Spleen (tissue), 11 donors: Measurements from ENCODE around the gene SUSD6. TPM values are rescaled to one million over a fixed set of nuclear protein-coding genes. Genes with fewer than 3 reads are reported as not detected.

ENCODE experiments used
- DNase-seq: peaks from one replicate; pipeline ENCODE4 v3.0.0-alpha.2; 2020
- H3K27ac ChIP-seq, 8 donors: fragments of 200-600 bp; sonication (generic) in 7 of 8; 1 replicate in 4 of 8; 2 replicates in 4 of 8; pipeline versions ENCODE4 v1.5.0 to v1.8.0; 2016 to 2021; ENCODE audit warnings: inconsistent platforms in 4 of 8, mild to moderate bottlenecking in 4 of 8, moderate library complexity in 1 of 8
- H3K27me3 ChIP-seq, 7 donors: fragments of 200-600 bp; sonication (generic) in 6 of 7; replicated peaks in 1 of 7; 1 replicate in 4 of 7; 2 replicates in 3 of 7; pipeline versions ENCODE4 v1.5.0 to v1.8.0; 2016 to 2021; ENCODE audit warnings: inconsistent platforms in 3 of 7, mild to moderate bottlenecking in 1 of 7
- H3K36me3 ChIP-seq, 6 donors: fragments of 200-600 bp; sonication (generic) in 5 of 6; 1 replicate in 4 of 6; 2 replicates in 2 of 6; pipeline versions ENCODE4 v1.5.0 to v1.8.0; 2016 to 2021; ENCODE audit warnings: inconsistent platforms in 2 of 6
- H3K4me1 ChIP-seq, 6 donors: fragments of 200-600 bp; sonication (generic) in 5 of 6; 1 replicate in 3 of 6; 2 replicates in 3 of 6; pipeline versions ENCODE4 v1.5.0 to v1.8.0; 2016 to 2021; ENCODE audit warnings: inconsistent platforms in 3 of 6
- H3K4me3 ChIP-seq, 8 donors: fragments of 200-600 bp; sonication (generic) in 7 of 8; 1 replicate in 4 of 8; 2 replicates in 4 of 8; pipeline versions ENCODE4 v1.5.0 to v1.8.0; 2016 to 2021; ENCODE audit warnings: inconsistent platforms in 4 of 8, mild to moderate bottlenecking in 4 of 8, moderate library complexity in 2 of 8
- H3K9me3 ChIP-seq, 8 donors: fragments of 200-600 bp; sonication (generic) in 7 of 8; 1 replicate in 4 of 8; 2 replicates in 4 of 8; pipeline versions ENCODE4 v1.5.0 to v1.8.0; 2016 to 2021; ENCODE audit warnings: inconsistent platforms in 4 of 8
- POLR2A ChIP-seq, 3 donors: fragments of 450-650 bp; IDR thresholded peaks; one replicate each; pipeline ENCODE4 v1.5.1; 2017; ENCODE audit warnings: antibody characterized with exemption in 3 of 3, mild to moderate bottlenecking in 1 of 3
- POLR2AphosphoS5 ChIP-seq, 3 donors: sonication (generic); formaldehyde crosslinking; IDR thresholded peaks; one replicate each; pipeline ENCODE4 v1.5.1; 2017; ENCODE audit warnings: antibody characterized with exemption in 3 of 3
- WGBS, 5 donors: extraction: QIAGEN DNeasy Blood & Tissue Kit in 3 of 5; methylation state at CpG; one replicate each; pipeline versions ENCODE4 v1.1.5 to v1.1.7; 2013 to 2018; 5-methylcytosine and 5-hydroxymethylcytosine counted together
- intact Hi-C: fragments of 100-400 bp; cut with DNase I; formaldehyde crosslinking; loops from one replicate; pipeline ENCODE4 v1.15.0; 2023; ENCODE audit warnings: low total_unique reads
- polyA plus RNA-seq, 3 donors: library from polyadenylated mRNA; stranded (reverse); fragments of 200-250 nt; gene quantifications; one replicate each; pipeline ENCODE4 v1.2.1, GENCODE V29; 2013
- total RNA-seq, 7 donors: library from RNA; depleted of rRNA in 3 of 7; stranded (reverse); fragments of >200 nt in 3 of 7; fragmentation: NEBNext Ultra II Directional in 4 of 7; extraction: Animal tissue kit (Norgen Biotek cat#: 25700) in 4 of 7; gene quantifications; one replicate each; pipeline versions ENCODE4 v1.1.0 to v1.2.1, GENCODE V29; 2016 to 2021
- TF ChIP-seq, protein P1 (sequence below), 11 experiments: fragments of 200-600 bp in 7 of 11; fragments of 450-650 bp in 4 of 11; sonication (generic) in 4 of 11; IDR thresholded peaks in 8 of 11; conservative IDR thresholded peaks in 3 of 11; 1 replicate in 7 of 11; 2 replicates in 4 of 11; pipeline versions ENCODE4 v1.4.0 to v1.8.0; 2016 to 2021; ENCODE audit warnings: antibody characterized with exemption in 11 of 11, inconsistent platforms in 4 of 11, mild to moderate bottlenecking in 1 of 11
- donor health status: healthy with polysubstance abuse.
- donor health status: DM: no; HTN: no; CAD: no; lungs with moderate emphysema.
- donor health status: DM: no; HTN: no; CAD: no.
- donor health status: Bipolar disorder and iron deficiency.
- donor health status: healthy.
- donor health status: DM: no; HTN: no; CAD: no.
- donor health status: DM: yes; HTN: yes; CAD: no.

The SUSD6 gene
- total and polyA plus RNA-seq, 10 donors, result 10.7 to 120 (median 86.4) TPM

DNA sequence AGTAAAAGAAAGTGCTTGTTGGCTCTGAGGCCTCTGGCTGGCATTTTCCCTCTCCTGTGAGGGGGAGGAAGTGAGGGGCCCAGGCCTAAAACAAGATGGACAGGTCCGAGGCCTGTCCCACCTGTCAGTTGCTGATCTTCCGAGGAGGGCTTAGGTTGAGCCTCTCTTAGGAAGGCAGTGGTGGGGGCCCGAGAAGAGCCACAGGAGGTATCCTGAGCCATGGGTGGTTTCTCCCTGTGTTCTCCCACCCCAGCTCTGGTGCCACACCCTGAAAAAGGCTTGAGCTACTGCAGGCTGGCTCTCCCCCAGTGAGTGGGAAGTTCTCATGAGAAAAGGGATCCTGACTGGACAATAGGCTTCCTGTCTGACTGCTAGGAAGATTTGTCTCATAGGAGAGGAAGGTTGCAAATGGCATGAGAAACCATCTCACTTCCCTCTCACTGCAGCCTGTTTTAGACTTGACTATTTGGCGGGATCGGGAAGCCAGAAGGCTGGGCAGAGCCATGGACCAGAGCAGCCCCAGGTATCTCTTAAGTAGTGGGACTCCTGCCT is 83.4 kb downstream of the SUSD6 start:
- intact Hi-C loops, result no loop called here
- 34 to 64% (median 40%) methylated on average over 5 of the region's 5 CpGs for whole genome bisulfite sequencing, 5 donors
- no peak for TF ChIP-seq POLR2A (IDR thresholded peaks at IDR 0.05)
- TF ChIP-seq, protein P1, sequence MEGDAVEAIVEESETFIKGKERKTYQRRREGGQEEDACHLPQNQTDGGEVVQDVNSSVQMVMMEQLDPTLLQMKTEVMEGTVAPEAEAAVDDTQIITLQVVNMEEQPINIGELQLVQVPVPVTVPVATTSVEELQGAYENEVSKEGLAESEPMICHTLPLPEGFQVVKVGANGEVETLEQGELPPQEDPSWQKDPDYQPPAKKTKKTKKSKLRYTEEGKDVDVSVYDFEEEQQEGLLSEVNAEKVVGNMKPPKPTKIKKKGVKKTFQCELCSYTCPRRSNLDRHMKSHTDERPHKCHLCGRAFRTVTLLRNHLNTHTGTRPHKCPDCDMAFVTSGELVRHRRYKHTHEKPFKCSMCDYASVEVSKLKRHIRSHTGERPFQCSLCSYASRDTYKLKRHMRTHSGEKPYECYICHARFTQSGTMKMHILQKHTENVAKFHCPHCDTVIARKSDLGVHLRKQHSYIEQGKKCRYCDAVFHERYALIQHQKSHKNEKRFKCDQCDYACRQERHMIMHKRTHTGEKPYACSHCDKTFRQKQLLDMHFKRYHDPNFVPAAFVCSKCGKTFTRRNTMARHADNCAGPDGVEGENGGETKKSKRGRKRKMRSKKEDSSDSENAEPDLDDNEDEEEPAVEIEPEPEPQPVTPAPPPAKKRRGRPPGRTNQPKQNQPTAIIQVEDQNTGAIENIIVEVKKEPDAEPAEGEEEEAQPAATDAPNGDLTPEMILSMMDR (IDR thresholded peaks at IDR 0.05 in 8 of 11, conservative IDR thresholded peaks at IDR 0.05 in 3 of 11), result no peak
- TF ChIP-seq POLR2AphosphoS5 (IDR thresholded peaks at IDR 0.05), result no peak
- peak overlapping the region; percentile 58 to 94 (median 86) for H3K27ac ChIP-seq
- no peaks in the 10 kb centered on the region for H3K27me3 ChIP-seq
- H3K9me3 ChIP-seq, result no peaks in the 10 kb centered on the region
- DNase-seq, result no peak
- peaks cover 49 to 100% (median 85%) of the 10 kb centered on the region in 6 donors for H3K4me1 ChIP-seq
- peaks cover 0 to 19% (median 0%) of the 10 kb centered on the region in 6 donors for H3K36me3 ChIP-seq
- H3K4me3 ChIP-seq, result peak overlapping the region in 1 of 8 donors; percentile 28

DNA sequence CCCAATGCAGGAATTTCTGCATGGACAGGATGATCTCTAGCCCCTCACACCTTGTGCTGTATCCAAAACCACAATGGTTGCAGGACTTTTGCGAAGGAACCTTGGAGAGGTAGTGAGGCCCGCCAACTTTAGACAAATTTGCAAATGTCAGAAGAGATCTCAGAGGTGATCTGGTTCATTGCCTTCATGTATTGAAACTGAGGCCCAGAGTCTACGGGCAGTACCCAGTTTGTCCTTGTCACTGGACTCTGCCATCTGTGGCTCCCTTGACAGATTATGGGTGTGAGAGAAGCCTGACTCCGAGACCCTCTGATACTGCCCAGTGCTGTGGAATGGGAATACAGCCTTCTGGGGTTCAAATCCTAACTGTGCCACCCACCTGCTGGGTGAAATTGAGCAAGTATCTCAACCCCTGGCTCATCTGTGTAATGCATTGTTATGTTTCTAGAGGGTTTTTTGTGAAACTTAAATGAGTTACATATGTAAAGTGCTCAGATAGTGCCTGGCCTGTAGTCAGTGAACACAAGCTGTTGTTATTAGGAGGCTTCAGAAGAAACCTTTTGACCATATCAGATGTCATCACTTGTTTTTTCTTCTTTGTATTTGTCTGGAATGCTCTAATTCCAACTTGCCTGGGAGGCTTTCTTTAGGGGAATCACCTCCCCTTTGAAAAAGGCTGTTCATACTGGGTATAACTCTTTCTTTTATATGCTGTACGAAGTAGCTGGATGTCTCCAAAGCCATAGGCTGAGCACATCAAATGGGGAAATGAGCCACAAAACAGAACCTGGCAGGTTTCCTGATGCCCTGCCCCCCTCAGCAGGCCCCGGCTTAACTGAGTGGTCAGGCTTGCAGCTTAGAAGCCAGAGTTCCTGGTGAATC is 84.2 kb downstream of the SUSD6 start:
- TF ChIP-seq, protein P1 (IDR thresholded peaks at IDR 0.05 in 8 of 11, conservative IDR thresholded peaks at IDR 0.05 in 3 of 11), result no peak
- peak in 1 of 3 donors; percentile 44 for TF ChIP-seq POLR2AphosphoS5 (IDR thresholded peaks at IDR 0.05)
- no peak for TF ChIP-seq POLR2A (IDR thresholded peaks at IDR 0.05)
- H3K27ac ChIP-seq, result peak overlapping the region; percentile 58 to 94 (median 86)
- WGBS, 5 donors, result 50 to 64% (median 55%) methylated on average over 6 of the region's 6 CpGs
- H3K4me3 ChIP-seq, result peak overlapping the region in 1 of 8 donors; percentile 28
- H3K4me1 ChIP-seq, result peaks cover 52 to 100% (median 89%) of the 10 kb centered on the region in 6 donors
- peaks cover 0 to 12% (median 0%) of the 10 kb centered on the region in 6 donors for H3K36me3 ChIP-seq
- H3K27me3 ChIP-seq, result no peaks in the 10 kb centered on the region
- intact Hi-C loops, result no loop called here
- DNase-seq, result peak; percentile 87
- H3K9me3 ChIP-seq, result no peaks in the 10 kb centered on the region

DNA sequence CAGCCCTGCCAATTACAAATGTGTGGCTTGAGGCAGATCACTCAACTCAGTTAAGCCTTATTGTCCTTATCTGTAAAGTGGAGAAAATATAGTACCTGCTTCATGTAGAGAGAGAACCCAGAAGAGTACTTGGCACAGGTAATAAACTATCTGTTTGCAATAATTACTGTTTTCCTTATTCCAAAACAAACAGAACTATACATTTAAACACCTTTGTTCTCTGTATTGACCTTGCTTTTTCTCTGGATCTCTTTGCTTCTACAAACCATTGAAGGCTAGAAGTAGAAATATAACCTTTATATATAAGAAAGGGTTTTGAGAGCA is 84.8 kb downstream of the SUSD6 start:
- H3K4me1 ChIP-seq, result peaks cover 57 to 100% (median 94%) of the 10 kb centered on the region in 6 donors
- no peaks in the 10 kb centered on the region for H3K9me3 ChIP-seq
- peak overlapping the region; percentile 58 to 94 (median 86) for H3K27ac ChIP-seq
- no peak for TF ChIP-seq POLR2AphosphoS5 (IDR thresholded peaks at IDR 0.05)
- no peak for TF ChIP-seq POLR2A (IDR thresholded peaks at IDR 0.05)
- TF ChIP-seq, protein P1 (IDR thresholded peaks at IDR 0.05 in 8 of 11, conservative IDR thresholded peaks at IDR 0.05 in 3 of 11), result no peak
- H3K27me3 ChIP-seq, result no peaks in the 10 kb centered on the region
- intact Hi-C loops, result no loop called here
- peaks cover 0 to 5% (median 0%) of the 10 kb centered on the region in 6 donors for H3K36me3 ChIP-seq
- no peak for DNase-seq
- H3K4me3 ChIP-seq, result peak overlapping the region in 1 of 8 donors; percentile 27
